ENCODE data around the gene OPN4.
A peak's percentile ranks its signal among the peaks of the same experiment; 100 is the strongest.

Gene OPN4

GRCh38 chr10:86662186-86663045, 8.1 kb downstream of the OPN4 start:
- no peak for DNase-seq (ENCODE audit: low read depth)

GRCh38 chr10:86663046-86663345, 8.6 kb downstream of the OPN4 start:
- no peak for DNase-seq (ENCODE audit: low read depth)

GRCh38 chr10:86663576-86664339, 9.4 kb downstream of the OPN4 start:
- DNase-seq (ENCODE audit: low read depth) = no peak

- no peak for DNase-seq (ENCODE audit: low read depth)
Measured at GRCh38 chr10:86664341-86665217, 10.2 kb downstream of the OPN4 start.

GRCh38 chr10:86665218-86665607, 10.9 kb downstream of the OPN4 start:
- DNase-seq (ENCODE audit: low read depth) = no peak

DNA sequence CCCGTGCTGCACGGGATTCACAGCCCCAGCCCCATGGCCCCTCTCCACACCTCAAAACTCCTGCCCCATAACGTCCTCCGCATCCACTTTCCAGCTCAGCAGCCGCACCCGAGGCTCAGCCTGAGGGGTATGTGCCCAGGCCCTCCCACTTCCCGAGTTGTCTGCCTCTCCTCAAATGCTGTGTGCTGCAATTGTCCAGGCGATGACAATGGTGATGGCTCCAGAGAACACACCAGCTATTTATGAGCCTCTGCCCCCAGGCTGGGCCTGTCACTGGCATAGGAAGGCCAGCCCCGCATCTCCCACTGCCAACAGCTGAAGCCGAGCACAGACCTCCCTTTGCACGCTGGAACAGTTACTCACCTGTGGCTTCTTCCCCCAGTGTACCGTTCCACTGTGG, 11.5 kb downstream of the OPN4 start:
- DNase-seq (ENCODE audit: low read depth) = no peak

- DNase-seq (ENCODE audit: low read depth) = no peak
Measured at GRCh38 chr10:86666538-86666937, 12.2 kb downstream of the OPN4 start.

- DNase-seq (ENCODE audit: low read depth) = no peak
Measured at GRCh38 chr10:86667421-86668181, 13.3 kb downstream of the OPN4 start.

GRCh38 chr10:86668297-86669165, 14.2 kb downstream of the OPN4 start, which contains the start of gene LDB3:
TSS of gene LDB3 (plus strand) at chr10:86668511. CDS start at chr10:86668692, 181 bp downstream.
- DNase-seq (ENCODE audit: low read depth) = peak; percentile 53

- no peak for DNase-seq (ENCODE audit: low read depth)
Measured at GRCh38 chr10:86670290-86670811, 16.0 kb downstream of the OPN4 start.

- DNase-seq (ENCODE audit: low read depth) = no peak
Measured at GRCh38 chr10:86670876-86671275, 16.5 kb downstream of the OPN4 start.

DNA sequence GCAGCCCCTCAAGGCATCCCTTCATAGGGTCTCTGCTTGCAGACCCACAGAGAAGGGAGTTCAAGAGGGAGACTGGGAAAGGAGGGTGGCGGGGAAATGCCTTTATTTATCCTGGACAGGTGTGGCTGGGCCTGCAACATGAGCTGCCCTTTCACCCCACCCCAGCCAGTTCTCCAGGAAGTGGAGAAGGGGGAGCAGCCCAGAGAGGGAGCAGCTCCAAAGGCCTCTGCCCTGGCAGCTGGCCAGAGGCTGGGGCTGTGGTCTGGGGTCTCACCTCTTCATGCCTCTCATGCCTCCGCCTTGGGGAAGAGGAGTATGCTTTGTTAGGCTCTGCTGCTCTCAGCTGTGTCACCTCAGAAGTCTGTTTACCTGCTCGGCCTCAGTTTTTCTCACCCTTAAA, 17.1 kb downstream of the OPN4 start:
- no peak for DNase-seq (ENCODE audit: low read depth)

DNA sequence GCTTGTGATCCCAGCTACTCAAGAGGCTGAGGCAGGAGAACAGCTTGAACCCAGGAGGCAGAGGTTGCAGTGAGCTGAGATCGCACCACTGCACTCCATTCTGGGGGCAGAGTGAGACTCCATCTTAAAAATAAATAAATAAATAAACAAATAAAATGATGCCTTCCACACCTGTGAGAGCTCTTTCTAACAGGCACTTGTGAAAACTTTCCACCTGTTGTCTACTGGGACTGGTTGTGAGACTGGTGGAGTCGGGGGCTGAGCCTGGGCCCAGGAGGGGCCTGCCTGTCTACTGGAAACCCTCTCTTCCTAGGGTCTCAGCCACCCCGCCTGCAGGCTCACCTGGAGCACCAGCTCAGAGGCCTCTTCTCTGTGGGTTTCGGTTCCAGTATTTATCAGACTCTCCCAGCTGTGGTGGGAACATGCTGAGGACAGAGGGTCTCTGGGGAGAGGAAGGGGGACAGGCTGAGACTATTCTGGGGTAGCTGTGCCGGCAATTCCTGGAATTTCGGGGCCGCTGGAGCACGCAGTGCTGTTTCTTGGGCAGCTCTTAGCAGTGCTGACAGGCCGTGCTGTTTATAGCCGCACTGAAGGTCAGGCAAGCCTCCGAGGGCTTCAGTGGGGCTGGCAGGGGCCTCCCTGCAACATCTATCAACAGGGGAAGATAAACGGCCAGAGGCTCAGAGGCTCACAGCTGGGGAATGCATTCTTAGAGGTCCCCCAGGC, 17.8 kb downstream of the OPN4 start:
- DNase-seq (ENCODE audit: low read depth) = no peak

GRCh38 chr10:86673216-86673826, 19.0 kb downstream of the OPN4 start:
- no peak for DNase-seq (ENCODE audit: low read depth)

- DNase-seq (ENCODE audit: low read depth) = no peak
Measured at GRCh38 chr10:86673827-86674581, 19.7 kb downstream of the OPN4 start.

DNA sequence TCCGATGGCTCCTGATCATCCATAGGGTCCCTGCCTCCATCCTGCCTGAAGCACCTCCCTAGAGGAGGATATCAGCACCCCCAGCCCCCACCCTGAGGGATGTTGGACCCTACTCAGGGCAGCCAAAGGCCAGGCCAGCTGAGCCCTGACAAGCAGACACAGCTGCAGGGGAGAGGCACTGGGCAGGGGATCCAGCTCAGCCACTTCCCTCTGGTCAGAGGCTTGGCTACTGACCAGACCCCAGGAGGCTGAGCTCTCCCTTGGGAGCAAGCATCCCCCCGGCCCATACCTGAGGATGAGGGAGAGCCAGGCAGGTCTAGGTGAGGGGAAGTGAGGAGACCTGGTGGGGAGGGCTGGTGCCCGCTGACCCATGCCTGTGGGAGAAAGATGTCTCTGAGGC, 20.6 kb downstream of the OPN4 start:
- no peak for DNase-seq (ENCODE audit: low read depth)

DNA sequence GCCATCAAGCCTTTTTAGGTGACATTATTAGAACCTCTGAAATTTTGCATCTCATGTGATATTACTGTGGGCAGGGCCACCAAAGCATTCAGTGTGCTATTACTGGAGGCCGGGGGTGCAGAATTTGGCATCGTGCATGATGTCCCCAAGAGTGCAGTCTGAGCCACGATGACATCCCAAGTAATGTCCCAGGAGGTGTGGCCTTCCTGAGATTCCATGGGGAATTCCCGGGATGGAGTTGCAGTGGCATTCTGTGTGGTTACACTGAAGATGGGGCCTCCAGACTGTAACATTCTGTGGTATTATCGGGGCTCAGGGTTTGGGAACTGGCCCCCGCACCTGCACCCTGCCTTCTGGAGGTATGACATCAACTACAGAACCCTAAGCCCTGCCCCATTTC, 23.0 kb downstream of the OPN4 start:
- no peak for DNase-seq (ENCODE audit: low read depth)

GRCh38 chr10:86678999-86679792, 24.8 kb downstream of the OPN4 start:
- DNase-seq (ENCODE audit: low read depth) = no peak
